NB4 (cell line): Measurements from ENCODE around the gene RNF220.

Experiments
- POLR2A ChIP-seq: IDR thresholded peaks from 2 replicates; pipeline ENCODE4 v1.6.1; 2011; ENCODE audit warnings: mild to moderate bottlenecking; ENCODE audit not compliant: insufficient read length; ENCODE audit errors: extremely low read depth
- TF ChIP-seq, protein P1 (sequence below): IDR thresholded peaks from one replicate; pipeline ENCODE4 v1.5.1; 2012; ENCODE audit warnings: low read depth, low read length

DNA sequence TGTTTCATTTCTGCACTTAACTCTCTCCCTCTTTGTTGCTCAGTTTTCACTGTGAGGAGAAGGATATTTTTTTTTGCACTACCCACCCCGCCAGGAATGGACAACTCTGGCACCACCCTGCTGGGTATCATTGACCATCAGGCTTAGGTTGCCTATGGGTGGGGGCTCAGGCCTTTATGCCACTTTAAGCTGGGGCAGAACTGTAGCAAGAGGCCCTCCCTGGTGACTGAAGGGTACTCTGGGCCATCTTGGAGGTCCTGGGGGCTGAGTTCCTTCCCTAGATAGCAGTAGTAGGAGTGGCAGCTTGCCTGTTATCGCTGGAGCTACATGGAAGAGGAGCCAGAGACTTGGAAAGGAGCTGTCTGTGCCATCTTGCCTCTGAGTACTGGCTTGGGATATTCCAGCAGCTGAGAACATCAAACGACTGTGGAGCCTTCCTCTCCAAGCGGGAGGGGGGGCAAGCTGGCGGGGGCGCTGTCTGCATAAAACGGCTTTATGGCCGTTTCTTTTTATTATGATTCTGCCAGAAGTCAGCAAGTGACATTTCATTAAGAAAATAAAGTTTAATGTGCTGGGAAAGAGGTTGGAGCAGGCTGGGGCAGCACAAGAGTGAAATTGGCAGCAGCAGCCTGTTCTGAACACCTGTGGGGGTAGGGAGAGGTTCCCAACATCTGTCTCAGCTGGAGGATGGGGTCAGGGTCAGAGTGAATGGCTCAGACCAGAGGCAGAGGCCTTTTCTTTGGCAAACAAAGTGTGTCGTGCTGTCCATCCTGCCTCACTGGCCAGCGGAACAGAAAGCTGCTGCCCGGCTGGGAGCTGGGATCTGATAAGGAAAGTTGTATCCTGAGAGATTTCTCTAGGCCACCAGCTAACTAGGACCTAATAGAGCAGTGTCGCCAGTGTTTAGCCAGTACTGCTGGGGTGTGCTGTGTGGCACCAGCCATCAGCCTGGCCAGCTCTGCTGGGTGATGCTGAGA lies 236.4 kb downstream of the RNF220 start:
- no peak for TF ChIP-seq POLR2A
- TF ChIP-seq, protein P1, sequence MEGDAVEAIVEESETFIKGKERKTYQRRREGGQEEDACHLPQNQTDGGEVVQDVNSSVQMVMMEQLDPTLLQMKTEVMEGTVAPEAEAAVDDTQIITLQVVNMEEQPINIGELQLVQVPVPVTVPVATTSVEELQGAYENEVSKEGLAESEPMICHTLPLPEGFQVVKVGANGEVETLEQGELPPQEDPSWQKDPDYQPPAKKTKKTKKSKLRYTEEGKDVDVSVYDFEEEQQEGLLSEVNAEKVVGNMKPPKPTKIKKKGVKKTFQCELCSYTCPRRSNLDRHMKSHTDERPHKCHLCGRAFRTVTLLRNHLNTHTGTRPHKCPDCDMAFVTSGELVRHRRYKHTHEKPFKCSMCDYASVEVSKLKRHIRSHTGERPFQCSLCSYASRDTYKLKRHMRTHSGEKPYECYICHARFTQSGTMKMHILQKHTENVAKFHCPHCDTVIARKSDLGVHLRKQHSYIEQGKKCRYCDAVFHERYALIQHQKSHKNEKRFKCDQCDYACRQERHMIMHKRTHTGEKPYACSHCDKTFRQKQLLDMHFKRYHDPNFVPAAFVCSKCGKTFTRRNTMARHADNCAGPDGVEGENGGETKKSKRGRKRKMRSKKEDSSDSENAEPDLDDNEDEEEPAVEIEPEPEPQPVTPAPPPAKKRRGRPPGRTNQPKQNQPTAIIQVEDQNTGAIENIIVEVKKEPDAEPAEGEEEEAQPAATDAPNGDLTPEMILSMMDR: no peak
